HG02981 (cell line): Measurements from ENCODE around the gene HMCN2.

Experiments used
- ATAC-seq: cut with Tn5 transposase; IDR thresholded peaks from one replicate; pipeline ENCODE4 v1.9.1; 2021; ENCODE audit warnings: mild to moderate bottlenecking, moderate library complexity; ENCODE audit not compliant: unreplicated experiment

The HMCN2 gene

DNA sequence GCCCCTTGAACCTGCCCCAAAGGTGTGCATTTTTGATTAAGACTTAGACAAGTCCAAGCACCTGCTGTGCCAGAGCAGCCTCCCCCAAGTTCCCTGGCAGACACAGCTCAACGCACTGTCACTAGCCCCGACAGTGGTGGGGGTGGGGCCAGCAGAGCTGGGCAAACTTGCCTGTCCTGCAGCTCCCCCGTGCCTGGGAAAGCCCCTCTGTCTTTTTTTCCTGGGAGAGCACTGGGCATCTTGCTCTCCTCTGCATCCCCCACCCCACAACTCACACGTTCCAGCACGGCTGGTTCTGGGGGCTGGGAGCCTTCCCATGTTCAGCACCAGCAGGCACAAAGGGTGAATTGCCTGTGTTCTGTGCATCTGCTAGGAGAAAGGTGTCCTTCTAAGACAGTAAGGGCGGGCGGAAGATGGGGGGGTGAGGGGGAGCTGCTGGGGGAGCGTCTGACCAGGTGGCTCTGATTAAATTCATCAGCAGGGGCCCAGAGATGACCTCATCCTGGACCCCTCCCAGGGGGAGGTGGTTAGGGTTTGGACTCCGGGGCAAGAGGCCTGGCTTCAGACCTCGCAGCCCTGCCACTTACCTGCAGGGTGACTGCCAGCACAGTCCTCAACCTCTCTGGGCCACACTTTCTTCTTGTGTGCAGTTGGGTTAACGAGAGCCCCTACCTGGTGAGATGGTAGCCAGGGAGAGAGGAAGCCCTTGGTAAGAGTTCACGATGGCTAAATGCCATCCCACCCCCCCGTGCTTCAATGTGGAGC lies 23.5 kb downstream of the HMCN2 start:
- no peak for ATAC-seq

DNA sequence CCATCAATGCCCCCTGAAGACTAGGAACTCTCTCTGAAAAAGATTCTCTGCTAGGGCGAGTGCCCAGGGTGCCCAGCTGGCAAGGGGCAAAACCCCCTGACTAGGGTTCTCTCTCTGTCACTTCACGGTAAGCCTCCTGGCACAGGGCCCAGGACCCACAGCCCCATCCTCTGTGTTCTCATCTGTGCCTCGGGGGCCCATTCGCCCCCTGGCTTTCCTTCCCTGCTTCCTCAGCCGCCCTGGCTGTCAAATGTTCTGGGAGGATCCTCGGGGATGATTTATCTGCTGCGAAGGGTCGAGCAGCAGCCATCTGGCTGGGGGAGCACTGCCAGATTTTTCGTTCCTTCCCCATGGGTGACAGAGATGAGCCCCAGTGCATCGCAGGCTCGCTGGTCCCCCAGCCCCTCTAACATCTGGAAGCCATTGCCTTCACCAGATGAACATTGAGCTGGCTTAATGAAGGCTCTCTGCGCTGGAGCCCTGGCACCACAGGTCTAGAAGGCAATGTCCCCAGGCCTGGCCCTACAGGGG lies 24.2 kb downstream of the HMCN2 start:
- no peak for ATAC-seq

GRCh38 chr9:130290291-130291181 lies 25.0 kb downstream of the HMCN2 start:
- no peak for ATAC-seq

- ATAC-seq: no peak
Observed at GRCh38 chr9:130291474-130291873, 25.9 kb downstream of the HMCN2 start.

GRCh38 chr9:130292106-130292505 lies 26.5 kb downstream of the HMCN2 start:
- no peak for ATAC-seq

DNA sequence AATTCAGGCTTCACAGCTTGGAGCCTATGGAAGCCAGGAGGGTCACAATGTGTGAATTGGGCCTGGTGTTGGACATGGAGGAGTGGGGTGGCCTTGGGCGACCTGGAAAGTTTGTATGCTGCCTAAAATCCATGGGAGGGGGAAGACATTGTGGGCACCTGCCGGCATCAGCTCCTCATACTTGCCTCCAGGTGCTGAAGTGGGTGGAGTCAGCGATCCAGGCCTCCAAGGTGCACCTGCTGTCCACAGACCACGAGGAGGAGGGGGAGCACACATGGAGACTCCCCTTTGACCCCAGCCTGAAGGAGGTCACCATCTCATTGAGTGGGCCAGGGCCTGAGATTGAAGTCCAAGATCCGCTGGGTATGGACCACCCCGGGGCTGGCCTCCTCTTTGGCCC lies 29.1 kb downstream of the HMCN2 start:
- no peak for ATAC-seq

DNA sequence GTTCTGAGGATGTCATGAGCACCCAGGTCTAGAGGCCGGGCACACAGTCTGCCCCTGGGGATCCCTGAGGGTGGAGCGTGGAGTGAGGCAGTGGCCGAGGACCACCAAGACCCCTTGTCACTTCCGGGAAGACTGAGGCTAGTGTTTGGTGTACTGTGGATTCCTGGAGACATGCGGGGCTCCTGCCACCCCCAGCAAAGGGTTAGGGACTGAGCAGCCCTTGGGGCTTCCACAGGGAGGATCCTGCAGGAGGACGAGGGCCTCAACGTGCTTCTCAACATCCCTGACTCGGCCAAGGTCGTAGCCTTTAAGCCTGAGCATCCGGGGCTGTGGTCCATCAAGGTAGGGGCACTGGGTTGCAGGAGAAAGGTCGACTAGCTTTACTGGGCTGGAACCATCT lies 29.9 kb downstream of the HMCN2 start:
- no peak for ATAC-seq

- no peak for ATAC-seq
Observed at GRCh38 chr9:130295945-130296782, 30.6 kb downstream of the HMCN2 start.

- ATAC-seq: no peak
Observed at GRCh38 chr9:130296783-130297055, 31.2 kb downstream of the HMCN2 start.

- ATAC-seq: no peak
Observed at GRCh38 chr9:130297371-130297770, 31.8 kb downstream of the HMCN2 start.

- ATAC-seq: no peak
Observed at GRCh38 chr9:130298662-130299279, 33.2 kb downstream of the HMCN2 start.

DNA sequence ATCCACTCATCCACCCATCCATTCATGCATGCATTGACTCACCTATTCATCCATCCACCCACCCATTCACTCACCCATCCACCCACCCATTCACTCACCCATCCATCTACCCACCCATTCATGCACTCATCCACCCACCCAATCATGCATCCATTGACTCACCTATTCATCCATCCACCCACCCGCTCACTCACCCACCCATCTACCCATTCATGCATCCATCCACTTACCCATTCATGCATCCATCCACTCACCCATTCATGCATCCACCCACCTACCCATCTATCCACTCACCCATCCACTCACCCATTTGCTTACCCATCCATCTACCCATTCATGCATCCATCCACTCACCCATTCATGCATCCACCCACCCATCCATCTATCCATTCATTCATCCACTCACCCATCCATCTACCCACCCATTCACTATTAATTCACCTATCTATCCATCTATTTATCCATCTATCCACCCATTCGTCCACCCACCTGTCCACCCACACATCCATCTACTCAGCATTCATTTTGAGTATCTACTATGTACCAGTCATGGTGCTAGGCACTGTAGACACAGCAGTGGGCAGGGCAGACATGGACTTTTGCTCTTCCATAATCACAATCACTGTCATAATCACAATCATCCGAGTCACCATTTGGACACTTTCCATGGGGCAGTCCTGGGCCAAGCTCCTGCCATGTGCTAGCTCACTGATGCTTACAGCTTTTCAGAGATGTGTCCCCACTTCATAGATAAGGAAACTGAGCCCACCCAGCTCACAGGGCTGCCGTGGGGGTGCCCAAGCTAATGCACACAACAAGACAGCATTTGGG lies 34.4 kb downstream of the HMCN2 start:
- no peak for ATAC-seq

GRCh38 chr9:130300739-130301138 lies 35.2 kb downstream of the HMCN2 start:
- ATAC-seq: no peak

DNA sequence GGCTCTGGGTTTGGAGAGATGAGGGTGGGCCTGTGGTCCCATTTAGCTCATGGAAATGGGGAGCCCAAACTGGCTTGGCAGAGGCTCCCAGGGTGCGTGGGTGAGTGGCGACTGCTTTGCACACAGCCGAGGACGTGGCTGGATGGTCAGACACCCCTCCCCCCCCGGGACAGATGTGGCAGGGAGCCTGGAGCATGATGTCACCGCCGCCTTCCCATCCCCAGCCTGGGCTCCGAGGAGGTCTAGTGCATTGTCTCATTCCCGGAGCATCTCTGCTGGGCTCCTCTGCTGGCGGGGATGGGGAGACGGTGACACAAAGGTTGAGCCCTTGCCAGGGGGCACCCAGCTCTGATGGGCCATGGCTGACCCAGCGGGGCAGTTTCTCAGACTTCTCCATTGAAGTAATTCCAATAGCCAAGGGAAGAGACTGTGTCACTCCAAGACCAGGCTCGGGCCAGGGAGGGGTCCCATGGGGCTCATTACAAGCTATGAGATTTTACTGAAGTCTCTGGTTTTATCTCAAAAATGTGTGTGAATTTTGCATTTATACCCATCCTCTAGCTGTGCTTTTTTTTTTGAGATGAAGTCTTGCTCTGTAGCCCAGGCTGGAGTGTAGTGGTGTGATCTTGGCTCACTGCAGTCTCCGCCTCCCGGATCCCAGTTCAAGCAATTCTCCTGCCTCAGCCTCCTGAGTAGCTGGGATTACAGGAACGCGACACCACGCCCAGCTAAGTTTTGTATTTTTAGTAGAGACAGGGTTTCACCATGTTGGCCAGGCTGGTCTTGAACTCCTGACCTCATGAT lies 36.1 kb downstream of the HMCN2 start:
- ATAC-seq: no peak

DNA sequence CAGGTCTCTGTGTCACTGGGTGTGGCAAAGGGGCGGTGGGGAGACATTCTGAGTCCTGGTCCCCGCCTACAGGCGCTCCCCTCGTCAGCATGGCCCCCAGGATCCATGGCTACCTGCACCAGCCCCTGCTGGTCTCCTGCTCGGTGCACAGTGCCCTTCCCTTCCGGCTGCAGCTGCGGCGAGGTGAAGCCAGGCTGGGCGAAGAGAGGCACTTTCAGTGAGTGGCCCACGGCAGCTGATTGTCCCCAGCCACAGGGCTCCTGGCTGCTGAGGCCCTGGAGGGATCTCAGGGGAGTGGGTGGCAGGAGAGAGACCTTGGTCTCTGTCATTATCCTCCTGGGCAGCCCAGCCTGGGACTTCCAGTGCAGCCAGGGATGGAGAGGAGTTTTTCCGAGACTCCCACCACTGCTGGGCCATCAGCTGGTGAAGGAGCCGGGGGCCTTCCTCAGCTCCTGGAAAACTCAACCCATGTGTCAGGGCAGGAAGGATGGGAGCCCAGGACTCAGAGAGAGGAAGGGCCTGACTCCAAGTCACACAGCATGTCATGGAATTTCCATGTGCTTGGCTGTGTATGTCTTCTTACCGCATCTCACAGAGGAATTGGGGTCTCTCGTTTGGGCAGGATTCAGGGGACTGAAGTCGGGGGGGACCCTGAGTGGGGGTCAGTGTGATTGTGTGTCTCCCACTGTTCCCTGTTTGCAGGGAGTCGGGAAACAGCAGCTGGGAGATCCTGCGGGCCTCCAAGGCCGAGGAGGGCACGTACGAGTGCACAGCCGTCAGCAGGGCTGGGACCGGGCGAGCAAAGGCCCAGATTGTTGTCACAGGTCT lies 37.4 kb downstream of the HMCN2 start:
- no peak for ATAC-seq

- no peak for ATAC-seq
Observed at GRCh38 chr9:130303613-130304055, 38.1 kb downstream of the HMCN2 start.

DNA sequence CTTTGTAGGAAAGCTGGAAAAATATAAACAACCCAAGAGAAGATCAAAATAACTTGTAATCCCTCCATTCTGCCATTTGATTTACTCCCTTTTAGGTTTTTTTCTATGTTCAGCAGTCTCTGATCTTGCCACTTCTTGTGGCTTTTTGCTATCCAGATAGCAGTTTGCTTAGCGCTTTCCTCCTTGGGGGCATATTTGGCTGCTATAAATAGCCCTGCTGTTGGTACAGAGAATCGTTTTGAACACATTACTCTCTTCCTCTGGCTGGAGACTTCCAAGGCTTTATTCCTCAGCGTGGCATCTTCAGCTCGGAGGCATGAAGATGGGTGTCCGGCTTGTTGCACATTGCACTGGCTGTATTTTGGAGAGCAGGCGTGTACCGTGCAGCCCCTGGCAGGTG lies 38.6 kb downstream of the HMCN2 start:
- no peak for ATAC-seq

GRCh38 chr9:130304643-130305042 lies 39.1 kb downstream of the HMCN2 start:
- ATAC-seq: no peak
